Omental fat pad (tissue), 4 donors: ENCODE results near the gene GALNT12. TPM values are rescaled to one million over a fixed set of nuclear protein-coding genes. Genes with fewer than 3 reads are reported as not detected.

Source experiments
- ATAC-seq: fragments of 150-250 bp; one replicate; pipeline ENCODE4 v1.9.1; 2016; ENCODE audit warnings: mild to moderate bottlenecking, moderate library complexity; ENCODE audit not compliant: low FRiP score
- DNase-seq: peaks from one replicate; pipeline ENCODE4 v3.0.0-alpha.2; 2019; ENCODE audit warnings: low spot score
- total RNA-seq, 4 donors: library from RNA; depleted of rRNA; stranded (reverse); fragments of >200 nt; gene quantifications; one replicate each; pipeline ENCODE4 v1.1.0, GENCODE V29; 2016
- TF ChIP-seq, protein P1 (sequence below), 3 donors: fragments of 450-650 bp; IDR thresholded peaks; one replicate each; pipeline ENCODE4 v1.5.1; 2016 to 2017; ENCODE audit warnings: antibody characterized with exemption in 3 of 3, mild to moderate bottlenecking in 3 of 3, moderate library complexity in 2 of 3

Gene GALNT12
- total RNA-seq, 4 donors from 2014 or later, result 1.6 to 6.6 (median 4.5) TPM

DNA sequence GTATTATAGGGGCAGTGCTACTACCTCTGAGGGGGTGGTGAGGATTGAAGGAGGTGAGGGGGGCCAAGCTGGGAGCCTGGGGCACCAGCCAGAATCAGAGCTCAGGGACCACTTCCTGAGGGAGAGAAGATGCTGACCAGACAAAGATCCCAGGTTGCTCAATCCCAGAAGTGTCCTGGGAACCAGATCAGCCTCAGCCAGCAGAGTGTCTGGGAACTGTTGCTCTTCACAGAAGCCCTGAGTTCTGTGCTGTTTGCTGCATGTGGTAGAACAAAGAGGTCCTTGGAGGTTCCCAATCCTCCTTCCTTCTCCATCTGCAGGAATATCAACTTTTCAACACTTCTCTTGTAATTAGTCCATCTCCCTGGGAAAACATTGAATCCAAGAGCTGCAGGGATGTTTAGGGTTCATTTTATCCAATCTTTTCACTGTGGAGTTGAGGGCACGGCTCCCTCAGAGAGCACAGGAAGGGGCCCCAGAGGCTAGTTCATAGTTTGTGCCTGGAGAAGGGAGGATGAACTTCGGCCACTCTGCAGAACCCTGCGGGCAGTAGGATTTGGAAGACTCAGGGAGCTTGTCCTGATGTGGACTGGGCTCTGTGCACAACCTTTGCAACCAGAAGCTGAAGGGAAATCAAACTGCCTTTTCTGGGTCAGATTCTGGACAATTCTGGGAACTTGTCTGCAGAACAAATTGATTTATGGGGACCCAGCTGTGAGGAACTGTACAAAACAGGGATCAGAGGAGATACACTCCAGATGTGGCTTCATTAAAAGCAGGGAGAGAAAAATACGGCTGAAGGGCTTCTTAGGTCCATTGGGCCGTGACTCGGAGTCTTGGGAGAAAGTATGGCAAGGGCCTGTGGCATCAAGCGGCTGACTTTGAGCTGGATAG lies 57.1 kb downstream of the GALNT12 start:
- no peak for ATAC-seq

DNA sequence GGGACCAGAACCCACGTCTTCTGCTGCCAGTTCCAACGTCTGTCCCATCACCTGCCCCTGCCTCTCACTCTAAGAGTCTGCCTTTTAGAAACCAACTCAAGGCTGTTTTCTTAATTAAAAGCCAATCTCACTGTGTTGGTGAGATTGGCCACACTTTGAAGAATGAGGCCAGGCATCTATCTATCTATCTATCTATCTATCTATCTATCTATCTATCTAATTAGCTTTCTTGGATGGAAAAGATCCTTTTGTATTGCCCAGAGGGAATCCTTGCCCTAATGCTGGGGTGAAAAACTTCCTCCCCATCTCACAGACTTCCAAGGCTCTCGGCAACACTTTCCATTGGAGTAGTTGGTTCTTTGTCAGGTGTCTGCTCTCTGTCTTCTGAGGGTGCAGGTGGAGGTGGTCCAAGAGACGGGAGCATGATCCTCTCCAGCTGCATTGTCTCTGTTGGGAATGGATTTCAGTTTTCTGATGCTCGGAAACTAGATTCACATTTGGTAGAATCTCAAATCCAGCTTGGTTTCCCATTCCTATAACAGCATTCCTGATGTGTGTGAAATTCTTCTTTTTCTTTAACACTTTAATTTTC lies 57.9 kb downstream of the GALNT12 start:
- TF ChIP-seq, protein P1, sequence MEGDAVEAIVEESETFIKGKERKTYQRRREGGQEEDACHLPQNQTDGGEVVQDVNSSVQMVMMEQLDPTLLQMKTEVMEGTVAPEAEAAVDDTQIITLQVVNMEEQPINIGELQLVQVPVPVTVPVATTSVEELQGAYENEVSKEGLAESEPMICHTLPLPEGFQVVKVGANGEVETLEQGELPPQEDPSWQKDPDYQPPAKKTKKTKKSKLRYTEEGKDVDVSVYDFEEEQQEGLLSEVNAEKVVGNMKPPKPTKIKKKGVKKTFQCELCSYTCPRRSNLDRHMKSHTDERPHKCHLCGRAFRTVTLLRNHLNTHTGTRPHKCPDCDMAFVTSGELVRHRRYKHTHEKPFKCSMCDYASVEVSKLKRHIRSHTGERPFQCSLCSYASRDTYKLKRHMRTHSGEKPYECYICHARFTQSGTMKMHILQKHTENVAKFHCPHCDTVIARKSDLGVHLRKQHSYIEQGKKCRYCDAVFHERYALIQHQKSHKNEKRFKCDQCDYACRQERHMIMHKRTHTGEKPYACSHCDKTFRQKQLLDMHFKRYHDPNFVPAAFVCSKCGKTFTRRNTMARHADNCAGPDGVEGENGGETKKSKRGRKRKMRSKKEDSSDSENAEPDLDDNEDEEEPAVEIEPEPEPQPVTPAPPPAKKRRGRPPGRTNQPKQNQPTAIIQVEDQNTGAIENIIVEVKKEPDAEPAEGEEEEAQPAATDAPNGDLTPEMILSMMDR (IDR thresholded peaks at IDR 0.05), result no peak
- DNase-seq (no peak), ATAC-seq (no peak)

More for the DNA sequence above, 57.1 kb downstream of the GALNT12 start:
- TF ChIP-seq, protein P1 (IDR thresholded peaks at IDR 0.05), result no peak
- no peak for DNase-seq

DNA sequence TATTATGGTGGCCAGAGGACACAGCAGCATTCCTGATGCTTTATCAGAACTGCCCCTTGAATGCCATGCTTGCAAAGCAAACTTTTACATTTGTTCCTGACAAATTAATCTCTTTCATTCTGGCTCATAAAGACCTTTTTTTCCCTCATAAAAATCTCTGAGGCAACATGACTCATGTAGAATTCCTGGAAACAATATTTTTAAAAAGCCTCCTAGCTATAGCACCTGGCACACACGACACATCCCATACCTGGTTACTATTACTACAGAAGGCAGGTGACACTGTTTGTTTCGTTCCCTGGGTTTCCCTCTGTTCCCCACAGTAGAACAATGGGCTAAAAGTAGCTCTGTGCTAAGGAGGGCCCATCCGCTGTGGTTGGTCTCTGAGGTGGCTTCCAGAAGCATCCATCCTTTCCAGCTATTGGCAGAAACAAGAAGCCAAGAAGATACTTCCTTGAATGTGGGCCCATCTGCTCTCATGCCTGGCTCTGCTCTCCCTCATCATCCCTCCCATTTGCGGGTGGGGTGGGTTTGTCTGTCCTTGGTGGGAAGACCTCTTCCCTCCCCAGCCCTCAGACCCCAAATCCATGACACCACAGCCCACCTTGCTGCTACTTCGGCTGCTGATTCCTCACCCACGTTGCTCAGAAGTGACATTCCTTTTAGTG lies 59.1 kb downstream of the GALNT12 start:
- TF ChIP-seq, protein P1 (IDR thresholded peaks at IDR 0.05), result no peak
- DNase-seq, result no peak
- ATAC-seq, result no peak

DNA sequence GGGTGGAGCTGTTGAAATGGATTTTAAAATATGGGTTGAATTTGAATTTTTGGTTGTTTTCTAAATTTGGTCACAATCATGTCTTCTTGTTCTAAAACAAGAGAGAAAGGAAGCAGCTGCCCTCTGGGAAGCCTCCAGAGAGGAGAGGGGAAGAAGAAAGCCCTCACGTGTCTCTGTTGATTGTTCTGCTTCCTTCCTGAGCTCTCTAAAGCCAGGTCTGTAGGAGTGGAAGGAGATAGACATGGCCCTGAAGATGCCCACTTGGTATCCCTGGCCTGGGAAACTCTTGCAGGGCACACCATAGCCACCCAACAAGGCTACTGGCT lies 59.6 kb downstream of the GALNT12 start:
- TF ChIP-seq, protein P1 (IDR thresholded peaks at IDR 0.05), result no peak
- no peak for DNase-seq
- ATAC-seq, result no peak

DNA sequence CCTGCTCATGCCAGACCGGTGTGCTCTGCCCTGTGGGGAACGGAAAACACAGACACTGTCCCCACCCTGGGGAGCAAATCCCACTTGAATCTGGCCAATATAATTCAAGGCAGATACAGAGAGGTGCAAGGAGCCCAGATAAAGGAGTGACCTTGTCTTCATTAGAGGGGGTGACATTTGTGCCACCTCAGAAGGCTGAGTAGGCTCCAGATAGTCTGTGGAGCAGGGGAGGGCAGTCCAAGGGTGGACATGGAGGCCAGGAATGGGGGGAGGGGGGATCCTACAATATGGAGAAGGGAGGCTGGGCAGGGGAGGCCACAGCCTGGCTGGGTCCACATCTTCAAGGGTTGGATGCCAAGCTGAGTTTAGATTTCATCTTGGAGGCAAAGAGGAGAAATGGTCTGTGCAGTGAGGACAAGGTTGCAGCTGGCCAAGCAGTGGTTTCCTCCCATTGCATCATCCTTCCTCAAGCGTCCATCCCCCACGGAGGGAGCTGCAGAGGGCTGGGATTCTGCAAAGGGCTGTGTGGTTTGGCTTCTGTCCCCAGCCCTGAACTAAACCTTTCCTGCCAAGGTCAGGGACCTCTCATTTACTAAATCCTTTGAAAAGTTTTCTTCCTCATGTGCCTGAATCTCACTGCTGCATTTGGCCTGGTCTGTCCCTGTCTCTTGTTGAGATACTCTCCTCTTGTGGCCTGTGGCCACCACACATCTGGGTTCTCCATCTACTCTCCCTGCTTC lies 60.1 kb downstream of the GALNT12 start:
- ATAC-seq (peak; percentile 70), DNase-seq (no peak)
- TF ChIP-seq, protein P1 (IDR thresholded peaks at IDR 0.05), result no peak

DNA sequence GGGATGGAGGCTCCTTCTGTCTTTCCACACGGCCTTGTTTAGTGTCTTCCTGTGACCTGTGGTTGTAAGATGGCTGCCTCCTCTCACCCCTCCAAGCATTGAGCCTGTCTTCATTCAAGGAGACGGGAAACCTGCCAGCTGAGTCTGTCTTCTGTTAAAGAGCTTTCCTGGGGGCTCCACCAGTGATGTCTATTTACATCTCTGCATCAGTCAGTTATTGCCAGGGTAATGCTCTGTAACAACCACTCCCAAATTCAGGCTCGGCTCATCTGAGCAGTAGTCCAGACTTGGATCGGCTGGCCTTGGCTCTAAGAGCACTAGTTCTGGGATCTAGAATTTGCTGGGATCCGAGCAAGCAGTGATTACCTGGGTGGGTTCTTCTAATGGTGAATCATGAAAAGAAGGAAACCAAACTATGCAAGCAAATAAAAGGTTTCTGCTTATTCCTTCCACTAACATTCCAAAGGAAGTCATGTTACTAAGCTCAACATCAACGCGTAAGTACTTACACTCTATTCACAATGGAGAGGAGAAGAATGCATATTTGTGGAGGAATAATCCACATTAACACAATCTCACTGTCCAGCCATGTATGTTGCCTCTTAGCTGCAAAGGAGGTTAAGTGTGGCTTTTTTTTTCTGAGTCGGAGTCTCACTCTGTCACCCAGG lies 61.7 kb downstream of the GALNT12 start:
- DNase-seq (no peak), ATAC-seq (no peak)
- TF ChIP-seq, protein P1 (IDR thresholded peaks at IDR 0.05), result no peak
